IPS-20b (cell line): ENCODE measurements around the gene CCSER2.
A peak's percentile ranks its signal among the peaks of the same experiment; 100 is the strongest.
"Not testable (repeated sequence)": the region's sequence is repeated elsewhere in the genome, so short reads cannot be mapped to it uniquely, and the experiment has no call there.

Source experiments
- H3K27ac ChIP-seq: one replicate; pipeline ENCODE4 v1.5.1; 2013; ENCODE audit warnings: low read length
- H3K27me3 ChIP-seq: 2 replicates; pipeline ENCODE4 v1.6.1; 2013; ENCODE audit warnings: mild to moderate bottlenecking, low read length, inconsistent platforms; ENCODE audit not compliant: insufficient read depth
- H3K36me3 ChIP-seq: 2 replicates; pipeline ENCODE4 v1.6.1; 2013; ENCODE audit warnings: low read depth, mild to moderate bottlenecking, inconsistent platforms, low read length, moderate library complexity; ENCODE audit not compliant: insufficient read depth
- H3K4me1 ChIP-seq: 2 replicates; pipeline ENCODE4 v1.6.1; 2013; ENCODE audit warnings: mild to moderate bottlenecking, control low read depth, inconsistent platforms, low read length, moderate library complexity; ENCODE audit not compliant: insufficient read depth
- H3K4me3 ChIP-seq: 2 replicates; pipeline ENCODE4 v1.5.1; 2013; ENCODE audit warnings: mild to moderate bottlenecking, low read length, inconsistent platforms
- H3K9ac ChIP-seq: 2 replicates; pipeline ENCODE4 v1.6.1; 2013; ENCODE audit warnings: low read depth, mild to moderate bottlenecking, inconsistent platforms, low read length, moderate library complexity
- H3K9me3 ChIP-seq: 2 replicates; pipeline ENCODE4 v1.6.1; 2013; ENCODE audit warnings: mild to moderate bottlenecking, low read depth, low read length, inconsistent platforms; ENCODE audit not compliant: insufficient read depth

The CCSER2 gene, protein sequence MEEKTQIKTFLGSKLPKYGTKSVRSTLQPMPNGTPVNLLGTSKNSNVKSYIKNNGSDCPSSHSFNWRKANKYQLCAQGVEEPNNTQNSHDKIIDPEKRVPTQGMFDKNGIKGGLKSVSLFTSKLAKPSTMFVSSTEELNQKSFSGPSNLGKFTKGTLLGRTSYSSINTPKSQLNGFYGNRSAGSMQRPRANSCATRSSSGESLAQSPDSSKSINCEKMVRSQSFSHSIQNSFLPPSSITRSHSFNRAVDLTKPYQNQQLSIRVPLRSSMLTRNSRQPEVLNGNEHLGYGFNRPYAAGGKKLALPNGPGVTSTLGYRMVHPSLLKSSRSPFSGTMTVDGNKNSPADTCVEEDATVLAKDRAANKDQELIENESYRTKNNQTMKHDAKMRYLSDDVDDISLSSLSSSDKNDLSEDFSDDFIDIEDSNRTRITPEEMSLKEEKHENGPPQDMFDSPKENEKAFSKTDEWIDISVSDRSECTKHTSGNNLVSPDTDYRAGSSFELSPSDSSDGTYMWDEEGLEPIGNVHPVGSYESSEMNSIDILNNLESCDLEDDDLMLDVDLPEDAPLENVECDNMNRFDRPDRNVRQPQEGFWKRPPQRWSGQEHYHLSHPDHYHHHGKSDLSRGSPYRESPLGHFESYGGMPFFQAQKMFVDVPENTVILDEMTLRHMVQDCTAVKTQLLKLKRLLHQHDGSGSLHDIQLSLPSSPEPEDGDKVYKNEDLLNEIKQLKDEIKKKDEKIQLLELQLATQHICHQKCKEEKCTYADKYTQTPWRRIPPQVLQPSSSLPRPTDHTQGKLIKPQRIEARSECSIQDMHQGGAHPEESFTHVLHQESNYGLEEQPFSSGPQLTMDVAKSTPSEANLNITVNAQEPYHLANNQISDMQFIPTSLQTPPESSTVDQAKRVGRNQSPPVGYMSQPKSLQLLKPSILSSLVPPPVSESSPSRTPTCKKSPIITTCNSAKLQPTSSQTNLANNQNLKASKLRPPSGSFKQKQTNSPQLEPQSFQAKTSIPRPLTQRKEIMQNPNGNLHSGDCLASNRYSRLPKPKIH

DNA sequence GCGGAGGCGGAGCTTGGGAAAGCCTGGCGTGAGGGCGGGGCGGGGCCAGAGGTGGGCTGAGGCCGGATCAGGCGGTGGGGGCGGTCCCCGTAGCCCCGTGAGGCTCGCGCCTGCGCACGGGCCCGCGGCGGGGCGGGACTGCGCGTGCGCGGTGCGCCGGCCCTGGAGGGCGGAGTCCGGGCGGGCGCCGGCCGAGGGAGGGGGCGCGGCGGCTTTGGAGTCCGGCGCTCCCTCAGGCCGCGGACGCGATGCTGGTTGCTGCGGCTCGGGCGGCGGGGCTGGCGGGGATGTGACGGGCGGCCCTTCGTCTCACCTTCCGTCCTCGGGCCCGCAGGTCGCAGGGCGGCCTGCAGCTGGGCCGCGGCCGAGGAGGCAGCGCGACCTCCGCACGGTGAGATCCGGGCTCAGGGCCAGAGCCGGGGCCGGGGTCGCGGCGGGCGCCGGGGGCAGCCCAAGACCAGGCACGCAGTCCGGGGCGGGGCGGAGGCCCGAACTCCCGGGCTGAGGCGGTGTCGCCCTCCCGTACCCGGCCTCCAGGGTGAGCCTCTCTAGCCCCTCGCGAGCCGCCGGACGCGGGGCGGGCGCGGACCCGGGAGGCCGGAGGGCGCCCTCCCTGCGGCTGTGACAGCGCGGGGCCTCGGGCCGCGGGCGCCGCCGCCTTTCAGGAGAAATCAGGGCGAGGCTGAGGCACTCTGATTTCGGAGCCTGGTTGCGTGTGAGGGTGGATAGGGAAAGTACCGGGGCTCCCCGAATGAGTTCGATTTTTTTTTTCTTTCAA lies at the start of gene CCSER2:
Gene CCSER2 (plus strand): TSS at position 172 of the 778 bp plus-strand sequence. CDS start 42,464 bp downstream, outside the sequence.
- H3K27ac ChIP-seq = peak within 1 kb of the TSS; percentile 83
- no peaks in the 10 kb centered on the region for H3K36me3 ChIP-seq
- H3K27me3 ChIP-seq = no peaks in the 10 kb centered on the region
- no peaks in the 10 kb centered on the region for H3K9me3 ChIP-seq
- H3K9ac ChIP-seq = peak within 1 kb of the TSS; percentile 68
- H3K4me1 ChIP-seq = peaks cover 11% of the 10 kb centered on the region; the same call in 1 of the 2 replicates
- peak within 1 kb of the TSS; percentile 82 for H3K4me3 ChIP-seq

DNA sequence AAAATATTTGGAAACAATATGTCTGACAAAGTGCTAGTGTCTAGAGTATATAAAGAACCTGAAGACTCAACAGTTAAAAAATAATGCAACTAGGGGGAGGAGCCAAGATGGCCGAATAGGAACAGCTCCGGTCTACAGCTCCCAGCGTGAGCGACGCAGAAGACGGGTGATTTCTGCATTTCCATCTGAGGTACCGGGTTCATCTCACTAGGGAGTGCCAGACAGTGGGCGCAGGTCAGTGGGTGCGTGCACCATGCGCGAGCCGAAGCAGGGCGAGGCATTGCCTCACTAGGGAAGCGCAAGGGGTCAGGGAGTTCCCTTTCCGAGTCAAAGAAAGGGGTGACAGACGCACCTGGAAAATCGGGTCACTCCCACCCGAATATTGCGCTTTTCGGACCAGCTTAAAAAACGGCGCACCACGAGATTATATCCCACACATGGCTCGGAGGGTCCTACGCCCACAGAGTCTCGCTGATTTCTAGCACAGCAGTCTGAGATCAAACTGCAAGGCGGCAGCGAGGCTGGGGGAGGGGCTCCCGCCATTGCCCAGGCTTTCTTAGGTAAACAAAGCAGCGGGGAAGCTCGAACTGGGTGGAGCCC lies 48.4 kb upstream of the CCSER2 start:
- H3K4me3 ChIP-seq, H3K9me3 ChIP-seq, H3K27ac ChIP-seq, H3K9ac ChIP-seq, H3K36me3 ChIP-seq, H3K27me3 ChIP-seq, H3K4me1 ChIP-seq: not testable (repeated sequence)

DNA sequence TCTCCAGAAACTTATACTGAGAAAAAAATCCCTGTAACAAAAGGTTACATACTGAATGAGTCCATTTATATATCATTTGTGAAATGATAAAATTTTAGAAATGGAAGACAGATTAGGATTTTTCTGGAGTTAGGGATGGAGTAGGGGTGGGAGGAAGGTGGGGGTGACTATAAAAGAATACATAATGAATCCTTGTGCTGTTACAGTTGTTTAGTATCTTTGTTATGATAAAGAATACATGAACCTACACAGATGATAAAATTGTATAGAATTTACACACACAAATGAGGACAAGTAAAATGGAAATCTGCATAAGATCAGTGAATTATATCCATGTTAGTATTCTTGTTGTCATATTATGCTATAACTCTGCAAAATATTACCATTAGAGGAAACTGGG lies 41.7 kb upstream of the CCSER2 start:
- no peaks in the 10 kb centered on the region for H3K9me3 ChIP-seq
- no peaks in the 10 kb centered on the region; the same call in 1 of the 2 replicates for H3K27me3 ChIP-seq
- H3K27ac ChIP-seq = no peak overlapping the region
- H3K9ac ChIP-seq = no peak overlapping the region
- no peaks in the 10 kb centered on the region for H3K4me1 ChIP-seq
- no peaks in the 10 kb centered on the region for H3K36me3 ChIP-seq
- no peak overlapping the region for H3K4me3 ChIP-seq

DNA sequence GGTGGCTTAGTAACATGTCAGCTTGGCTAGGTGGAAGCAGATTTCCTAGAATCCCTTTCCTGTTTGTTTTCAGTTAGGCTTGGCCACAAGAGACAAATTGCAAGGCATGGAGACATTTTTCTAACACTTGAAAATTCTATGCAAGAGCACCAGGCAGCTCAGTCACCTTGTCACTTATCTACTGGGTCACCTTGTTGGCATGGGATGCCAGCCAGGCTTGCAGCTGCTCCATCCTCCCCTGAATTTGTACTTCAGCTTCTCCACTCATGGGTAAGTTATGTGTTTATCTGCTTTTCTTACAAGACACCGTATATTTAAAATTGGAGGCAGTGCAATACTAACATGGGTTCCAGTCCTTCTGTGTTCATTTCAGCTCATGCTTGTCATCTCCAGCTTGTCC lies 40.2 kb upstream of the CCSER2 start:
- no peak overlapping the region for H3K4me3 ChIP-seq
- H3K9ac ChIP-seq = no peak overlapping the region
- H3K36me3 ChIP-seq = no peaks in the 10 kb centered on the region
- no peaks in the 10 kb centered on the region for H3K4me1 ChIP-seq
- no peaks in the 10 kb centered on the region; the same call in 1 of the 2 replicates for H3K27me3 ChIP-seq
- no peaks in the 10 kb centered on the region for H3K9me3 ChIP-seq
- H3K27ac ChIP-seq = no peak overlapping the region

DNA sequence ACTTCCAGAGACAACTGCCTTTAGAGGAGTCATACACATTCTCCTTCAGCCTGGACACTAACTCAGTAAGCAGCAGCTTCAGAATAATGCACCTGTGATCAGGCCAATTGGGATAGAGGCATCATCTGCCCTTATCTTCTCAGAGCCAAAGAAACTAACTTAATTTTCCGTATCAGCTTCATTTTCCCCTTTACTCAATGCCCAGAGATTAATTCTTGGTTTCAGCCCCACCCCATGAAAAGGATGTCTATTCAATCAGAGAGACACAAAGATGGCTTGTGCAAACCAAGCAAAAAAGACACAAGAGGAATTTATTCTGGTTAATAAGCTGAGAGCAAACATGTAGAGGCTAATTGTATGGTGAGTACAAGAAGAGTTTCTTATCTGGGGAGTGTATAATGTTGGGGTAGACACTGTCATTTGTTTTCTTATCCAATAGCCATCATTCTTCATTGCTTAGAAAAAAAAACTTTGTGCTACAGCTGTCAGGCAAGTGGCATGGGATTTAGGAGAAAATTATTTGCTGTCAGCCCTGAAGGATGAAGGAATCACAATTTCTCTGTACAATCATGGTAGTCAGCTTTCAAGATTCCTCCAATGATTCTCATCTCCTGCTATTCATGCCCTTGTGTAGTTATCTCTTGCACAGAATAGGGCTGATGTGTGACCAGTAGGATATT lies 38.7 kb upstream of the CCSER2 start:
- Histone ChIP-seq H3K36me3 (no peaks in the 10 kb centered on the region), H3K9ac (no peak overlapping the region), H3K27me3 (no peaks in the 10 kb centered on the region; the same call in 1 of the 2 replicates), H3K27ac (no peak overlapping the region), H3K9me3 (no peaks in the 10 kb centered on the region), H3K4me1 (no peaks in the 10 kb centered on the region), H3K4me3 (no peak overlapping the region)

DNA sequence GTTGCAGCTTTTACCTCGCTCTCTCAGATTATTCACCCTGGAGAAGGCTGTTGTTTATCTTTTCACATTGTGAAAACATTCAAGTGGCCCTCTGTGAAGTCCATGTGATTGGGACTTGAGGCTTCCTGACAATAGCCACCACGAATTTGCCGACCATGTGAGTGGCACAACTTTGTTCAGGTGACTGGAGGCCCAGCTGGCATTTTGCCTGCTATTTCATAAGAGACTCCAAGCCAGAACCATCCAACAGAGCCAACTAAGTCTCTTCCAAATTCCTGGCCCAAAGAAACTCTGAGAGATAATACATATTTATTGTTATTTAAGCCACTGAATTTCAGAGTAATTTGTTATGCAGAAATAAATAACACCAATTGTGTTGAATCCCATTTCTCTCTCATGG lies 38.2 kb upstream of the CCSER2 start:
- H3K27me3 ChIP-seq = no peaks in the 10 kb centered on the region; the same call in 1 of the 2 replicates
- H3K27ac ChIP-seq = no peak overlapping the region
- no peaks in the 10 kb centered on the region for H3K36me3 ChIP-seq
- H3K4me1 ChIP-seq = no peaks in the 10 kb centered on the region
- no peak overlapping the region for H3K4me3 ChIP-seq
- H3K9ac ChIP-seq = no peak overlapping the region
- no peaks in the 10 kb centered on the region for H3K9me3 ChIP-seq

DNA sequence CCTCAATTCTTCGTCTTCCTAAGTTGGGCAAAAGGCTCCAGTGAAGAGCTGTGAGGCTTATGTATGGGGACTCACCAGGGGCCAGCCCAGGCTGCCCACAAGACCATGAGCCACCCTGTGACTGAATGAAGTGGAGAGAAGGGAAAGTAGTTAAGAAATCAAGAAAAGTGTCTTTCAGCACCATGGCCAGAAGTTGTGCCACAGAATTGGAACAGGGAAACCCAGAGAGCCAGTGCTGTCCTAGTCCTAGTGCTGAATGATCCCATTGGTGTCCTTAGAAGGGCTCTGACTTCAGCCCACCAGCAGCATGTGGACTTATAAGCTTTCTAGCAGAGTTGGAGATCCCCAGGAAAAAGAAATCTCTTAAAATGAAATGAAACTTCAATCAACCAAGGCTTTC lies 37.0 kb upstream of the CCSER2 start:
- Histone ChIP-seq H3K4me3 (no peak overlapping the region), H3K9ac (no peak overlapping the region), H3K9me3 (no peaks in the 10 kb centered on the region), H3K4me1 (peaks cover 6% of the 10 kb centered on the region; the same call in 1 of the 2 replicates), H3K27me3 (no peaks in the 10 kb centered on the region; the same call in 1 of the 2 replicates), H3K27ac (no peak overlapping the region), H3K36me3 (no peaks in the 10 kb centered on the region)

DNA sequence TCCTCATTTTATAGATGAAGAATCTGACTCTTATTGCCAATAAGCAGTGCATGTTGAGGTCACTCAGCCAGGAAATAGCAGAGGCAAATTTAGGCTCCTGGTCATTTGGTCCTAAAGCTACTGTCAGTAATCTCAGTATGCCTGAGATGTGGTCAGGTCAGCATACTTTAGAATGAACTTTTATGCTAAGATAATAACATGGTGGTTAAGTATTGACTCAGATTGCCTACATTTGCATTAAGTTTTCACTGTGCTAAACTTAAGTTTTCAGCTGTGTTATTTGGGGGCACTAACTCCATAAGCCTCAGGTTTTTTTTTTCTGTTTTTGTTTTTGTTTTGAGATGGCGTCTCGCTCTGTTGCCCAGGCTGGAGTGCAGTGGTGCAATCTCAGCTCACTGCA lies 35.9 kb upstream of the CCSER2 start:
- Histone ChIP-seq H3K9ac (no peak overlapping the region), H3K4me3 (no peak overlapping the region), H3K4me1 (peaks cover 11% of the 10 kb centered on the region; the same call in 1 of the 2 replicates), H3K27ac (no peak overlapping the region), H3K9me3 (no peaks in the 10 kb centered on the region), H3K27me3 (no peaks in the 10 kb centered on the region; the same call in 1 of the 2 replicates), H3K36me3 (no peaks in the 10 kb centered on the region)

DNA sequence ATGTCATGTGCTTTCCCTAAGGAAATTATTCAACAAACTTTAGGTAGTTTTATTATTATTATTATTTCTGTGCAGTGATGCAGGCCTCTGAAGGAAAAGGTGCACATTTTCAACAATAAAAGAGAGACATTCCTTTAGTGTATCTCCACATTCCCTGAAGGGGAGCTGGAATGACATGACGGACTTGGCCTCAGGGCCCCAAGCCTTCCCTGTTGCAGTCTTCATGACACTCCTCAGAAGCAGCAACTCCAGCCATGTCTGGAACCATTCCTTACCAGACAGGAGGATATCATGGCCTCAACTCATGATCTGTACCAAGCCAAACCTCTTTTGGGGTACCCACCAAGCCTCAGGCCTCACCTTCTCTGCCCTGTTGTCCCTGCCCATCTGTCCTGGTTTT lies 35.2 kb upstream of the CCSER2 start:
- no peaks in the 10 kb centered on the region for H3K36me3 ChIP-seq
- peaks cover 11% of the 10 kb centered on the region; the same call in 1 of the 2 replicates for H3K4me1 ChIP-seq
- no peak overlapping the region for H3K9ac ChIP-seq
- H3K4me3 ChIP-seq = no peak overlapping the region
- H3K27me3 ChIP-seq = no peaks in the 10 kb centered on the region
- H3K27ac ChIP-seq = no peak overlapping the region
- no peaks in the 10 kb centered on the region for H3K9me3 ChIP-seq

DNA sequence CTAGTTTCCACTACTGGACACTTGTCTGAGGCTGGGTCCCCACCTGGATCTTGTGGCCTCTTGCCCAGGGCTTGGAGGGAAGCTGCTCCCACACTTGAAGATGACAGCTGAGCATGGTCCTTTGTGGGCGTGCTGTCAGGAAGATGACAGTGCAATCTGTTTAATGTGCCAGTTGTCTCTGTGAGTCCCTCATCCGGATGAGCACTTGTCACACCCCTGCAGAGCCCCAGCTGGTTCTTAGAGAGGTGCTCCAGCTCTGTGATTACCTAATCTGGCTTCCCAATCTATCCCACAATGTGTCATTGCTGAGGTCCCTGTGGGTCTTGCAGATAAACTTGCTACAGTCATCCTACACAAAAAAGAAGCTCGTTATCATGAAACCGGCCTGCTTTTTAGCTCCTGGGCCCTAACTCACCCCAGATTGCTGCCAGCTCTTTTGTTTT lies 34.8 kb upstream of the CCSER2 start:
- H3K27ac ChIP-seq = no peak overlapping the region

More for the DNA sequence above, 34.8 kb upstream of the CCSER2 start:
- Histone ChIP-seq H3K4me1 (peaks cover 11% of the 10 kb centered on the region; the same call in 1 of the 2 replicates), H3K4me3 (no peak overlapping the region), H3K9ac (no peak overlapping the region), H3K9me3 (no peaks in the 10 kb centered on the region), H3K36me3 (no peaks in the 10 kb centered on the region), H3K27me3 (no peaks in the 10 kb centered on the region)
